GM10847 (cell line): Measurements from ENCODE around the gene NAP1L1.
A peak's percentile ranks its signal among the peaks of the same experiment; 100 is the strongest.

Experiments
- POLR2A ChIP-seq: IDR thresholded peaks from 2 replicates; pipeline ENCODE4 v1.6.1; 2011; ENCODE audit not compliant: insufficient read length; ENCODE audit errors: extremely low read depth

The NAP1L1 gene

GRCh38 chr12:76033081-76034011 lies 51.1 kb downstream of the NAP1L1 start:
- TF ChIP-seq POLR2A, result no peak

- TF ChIP-seq POLR2A, result no peak
Observed at GRCh38 chr12:76032043-76032981, 52.2 kb downstream of the NAP1L1 start.

GRCh38 chr12:76031414-76032042 lies 53.0 kb downstream of the NAP1L1 start, which contains the start of gene PHLDA1:
PHLDA1 (minus strand) TSS chr12:76031776.
- TF ChIP-seq POLR2A, result peak; percentile 70

GRCh38 chr12:76031081-76031413 lies 53.4 kb downstream of the NAP1L1 start:
- TF ChIP-seq POLR2A, result no peak

- no peak for TF ChIP-seq POLR2A
Observed at GRCh38 chr12:76030341-76031080, 54.0 kb downstream of the NAP1L1 start.

- TF ChIP-seq POLR2A, result no peak
Observed at GRCh38 chr12:76029982-76030340, 54.5 kb downstream of the NAP1L1 start.

GRCh38 chr12:76028571-76029277 lies 55.8 kb downstream of the NAP1L1 start:
- no peak for TF ChIP-seq POLR2A

GRCh38 chr12:76026643-76027063 lies 57.8 kb downstream of the NAP1L1 start:
- TF ChIP-seq POLR2A, result no peak

- TF ChIP-seq POLR2A, result no peak
Observed at GRCh38 chr12:76025601-76026575, 58.6 kb downstream of the NAP1L1 start.

GRCh38 chr12:76024942-76025600 lies 59.4 kb downstream of the NAP1L1 start:
- no peak for TF ChIP-seq POLR2A

GRCh38 chr12:76024102-76024781 lies 60.2 kb downstream of the NAP1L1 start:
- TF ChIP-seq POLR2A, result no peak
